CD4-positive, alpha-beta T cell treated with Interleukin-6 for 4 hours (primary cell): Measurements from ENCODE around the gene HSDL2.
"Not testable (repeated sequence)": the region's sequence is repeated elsewhere in the genome, so short reads cannot be mapped to it uniquely, and the experiment has no call there.

Experiments used
- DNase-seq: peaks from one replicate; pipeline ENCODE4 v3.0.0-alpha.2; 2020; ENCODE audit warnings: mixed read lengths

The HSDL2 gene

DNA sequence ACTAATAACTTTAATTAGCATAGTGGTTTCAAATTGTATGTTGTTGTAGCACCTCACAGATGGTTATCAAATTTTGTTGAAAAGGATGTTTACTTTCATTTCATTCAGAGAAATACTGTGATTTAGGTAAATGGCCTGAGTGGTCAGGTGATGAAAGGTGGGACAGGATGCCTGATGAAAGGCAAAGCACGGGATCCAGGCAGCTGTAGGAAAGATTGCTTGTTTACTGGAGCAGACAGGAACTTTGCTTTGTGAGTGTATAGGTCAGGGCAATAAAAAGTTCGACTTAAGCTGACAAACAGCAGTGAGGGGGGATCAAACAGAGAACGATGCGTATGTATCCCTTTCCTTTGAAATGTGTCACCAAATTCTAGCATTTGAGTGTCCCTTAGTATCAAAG lies 125.7 kb downstream of the HSDL2 start:
- DNase-seq, result no peak

DNA sequence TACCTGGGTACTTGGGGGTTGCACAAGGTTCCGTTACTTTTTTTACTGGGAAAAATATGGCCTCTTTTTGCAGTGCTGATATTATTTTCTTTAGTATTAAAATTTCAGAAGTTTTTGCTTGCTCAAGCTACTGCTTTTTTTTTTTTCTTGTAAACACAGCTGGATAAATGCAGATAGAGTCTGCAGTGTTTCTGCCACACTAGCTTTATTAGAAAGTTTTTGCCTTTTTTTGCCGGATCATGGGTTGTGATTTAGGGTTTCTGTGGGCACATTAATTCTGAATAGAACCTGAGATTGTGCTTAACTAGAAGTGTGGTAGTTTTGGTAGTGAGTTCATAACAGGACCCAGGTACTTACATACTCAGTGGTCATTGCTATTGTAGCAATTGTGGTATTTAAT lies 126.7 kb downstream of the HSDL2 start:
- DNase-seq, result no peak

DNA sequence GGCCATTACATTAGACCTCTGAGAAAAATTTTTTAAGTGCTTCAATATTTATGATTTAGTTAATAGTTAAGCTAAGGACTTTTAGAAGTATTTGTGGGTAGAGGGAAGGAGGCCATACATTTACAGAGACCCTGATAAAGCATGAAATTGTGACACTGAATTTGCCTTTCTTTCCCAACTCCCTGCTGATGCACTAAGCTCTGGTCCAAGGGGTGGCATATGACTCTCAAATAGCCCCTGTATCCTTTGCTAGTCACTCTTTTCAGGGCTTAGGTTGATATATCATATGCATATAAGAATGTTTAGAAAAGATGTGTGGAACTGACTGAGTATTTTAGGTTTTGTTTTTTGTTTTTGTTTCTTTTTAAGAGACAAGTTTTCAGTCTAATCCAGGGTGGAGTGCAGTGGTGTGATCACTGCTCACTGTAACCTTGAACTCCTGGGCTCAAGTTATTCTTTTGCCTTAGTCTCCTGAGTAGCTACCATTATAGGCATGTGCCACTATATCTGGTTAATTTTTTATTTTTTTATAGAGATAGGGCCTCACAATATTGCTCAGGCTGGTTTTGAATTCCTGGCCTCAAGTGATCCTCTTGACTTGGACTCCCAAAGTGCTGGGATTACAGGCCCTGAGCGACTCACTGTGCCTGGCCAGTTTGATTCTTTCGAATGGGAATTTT lies 127.2 kb downstream of the HSDL2 start:
- no peak for DNase-seq

DNA sequence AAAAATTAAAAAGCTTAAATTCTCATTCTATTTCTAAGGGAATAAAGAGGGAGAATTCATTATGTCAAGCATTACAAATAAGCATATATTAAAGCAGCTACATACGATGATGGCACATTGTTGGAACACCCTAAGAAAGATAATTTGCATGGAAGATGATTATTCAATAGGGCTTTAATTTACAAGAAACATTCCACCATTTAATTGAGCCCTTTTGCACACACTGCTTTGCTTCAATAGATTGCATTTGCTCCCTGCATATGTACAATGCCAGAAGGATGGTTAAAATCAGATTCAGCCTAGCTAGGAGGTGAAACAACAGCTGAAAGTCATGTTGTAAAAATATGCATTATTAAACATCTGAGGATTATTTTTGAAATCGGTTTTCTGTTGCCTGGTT lies 128.5 kb downstream of the HSDL2 start:
- no peak for DNase-seq

DNA sequence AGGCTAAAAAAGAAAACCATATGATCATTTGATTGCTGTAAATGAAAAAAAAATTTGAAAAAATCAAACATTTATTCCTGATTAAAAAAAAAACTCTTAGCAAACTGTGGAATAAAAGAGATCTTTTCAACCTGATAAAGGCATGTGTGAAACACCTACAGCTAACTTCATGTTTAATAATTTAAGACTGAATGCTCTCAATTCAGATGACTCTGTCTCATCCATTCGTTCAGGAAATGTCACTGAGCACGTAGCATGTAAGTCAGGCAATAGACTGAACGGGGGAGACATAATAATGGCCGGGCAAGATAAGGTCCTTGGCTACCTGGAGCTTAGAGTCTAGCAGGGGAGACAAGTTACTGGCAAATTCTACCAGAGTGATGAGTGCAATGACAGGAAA lies 132.5 kb downstream of the HSDL2 start:
- not testable (repeated sequence) for DNase-seq

DNA sequence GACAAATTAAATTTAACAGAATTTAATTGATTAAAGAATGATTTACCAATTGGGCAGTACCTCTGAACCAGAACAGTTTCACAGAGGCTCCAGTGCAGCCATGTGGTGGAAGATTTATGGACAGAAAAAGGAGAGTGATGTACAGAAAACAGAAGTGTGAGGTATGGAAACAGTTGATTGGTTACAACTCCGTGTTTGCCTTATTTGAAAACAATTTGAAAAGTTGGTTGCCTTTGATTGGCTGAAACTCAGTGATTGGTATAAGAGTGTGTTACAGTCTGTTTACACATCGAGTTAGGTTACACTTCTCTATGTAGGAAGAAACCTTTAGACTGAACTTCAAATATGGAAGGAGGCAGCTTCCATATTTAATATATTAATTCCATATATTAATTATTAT lies 136.9 kb downstream of the HSDL2 start:
- no peak for DNase-seq

DNA sequence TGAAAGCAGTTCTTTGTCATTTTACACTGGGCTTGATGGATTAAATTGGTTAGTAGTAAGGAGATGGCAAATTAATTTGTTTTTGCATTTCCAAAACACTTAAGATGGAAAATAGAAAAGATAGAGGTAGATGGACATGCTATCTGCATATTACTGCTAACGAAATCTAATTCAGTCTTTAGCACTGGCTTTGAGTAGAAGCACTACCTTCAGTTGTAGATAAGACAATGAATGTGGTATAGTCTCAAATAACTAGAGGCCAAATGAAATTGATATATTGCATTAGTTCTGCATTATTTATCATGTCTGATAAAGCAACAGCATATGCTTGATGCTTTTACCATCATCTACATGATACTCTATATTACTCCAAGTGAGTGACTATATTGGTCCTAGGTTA lies 140.2 kb downstream of the HSDL2 start:
- no peak for DNase-seq

DNA sequence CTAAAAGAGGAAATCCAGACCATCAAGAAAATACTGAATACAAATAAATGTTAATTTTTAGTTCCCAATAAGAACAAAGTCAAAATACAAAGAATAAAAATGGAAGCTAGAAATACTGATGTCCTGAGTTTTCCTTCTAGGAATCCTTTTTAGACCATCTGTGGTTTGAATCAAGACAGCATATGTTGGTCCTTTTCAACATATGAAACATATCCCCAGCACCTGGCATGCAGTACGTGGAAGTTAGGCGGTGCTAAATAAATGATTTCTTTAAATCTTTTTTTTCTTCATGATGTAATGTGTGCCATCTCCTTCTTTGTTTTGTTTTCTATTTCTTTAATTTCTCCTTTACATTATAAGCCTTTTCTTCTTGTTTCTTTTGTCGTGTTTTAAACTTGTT lies 140.7 kb downstream of the HSDL2 start:
- DNase-seq, result no peak
